ENCODE data around the gene MUS81.
"Not testable (repeated sequence)": the region's sequence is repeated elsewhere in the genome, so short reads cannot be mapped to it uniquely, and the experiment has no call there.

Gene MUS81

GRCh38 chr11:65860278-65861164 is at the start of gene MUS81:
Gene MUS81, plus strand, starts transcription at chr11:65860433. Its CDS starts 321 bp downstream, at chr11:65860754.
- FAIRE-seq = no peak

GRCh38 chr11:65811764-65812475 is 48.3 kb upstream of the MUS81 start:
- FAIRE-seq = no peak

- FAIRE-seq = no peak
Observed at GRCh38 chr11:65814131-65814985, 45.9 kb upstream of the MUS81 start.

GRCh38 chr11:65814986-65815565 is 45.2 kb upstream of the MUS81 start:
- no peak for FAIRE-seq

GRCh38 chr11:65816696-65817095 is 43.5 kb upstream of the MUS81 start:
- FAIRE-seq = no peak

- FAIRE-seq = no peak
Observed at GRCh38 chr11:65817312-65817834, 42.9 kb upstream of the MUS81 start.

GRCh38 chr11:65817835-65818680 is 42.2 kb upstream of the MUS81 start:
- FAIRE-seq = no peak

- no peak for FAIRE-seq
Observed at GRCh38 chr11:65821107-65821506, 39.1 kb upstream of the MUS81 start.

GRCh38 chr11:65822776-65823528 is 37.3 kb upstream of the MUS81 start:
- FAIRE-seq = no peak

GRCh38 chr11:65826984-65827735 is 33.1 kb upstream of the MUS81 start:
- no peak for FAIRE-seq

GRCh38 chr11:65829459-65829858 is 30.8 kb upstream of the MUS81 start:
- FAIRE-seq = no peak

GRCh38 chr11:65832231-65832630 is 28.0 kb upstream of the MUS81 start:
- not testable (repeated sequence) for FAIRE-seq

GRCh38 chr11:65833297-65834030 is 26.8 kb upstream of the MUS81 start, which contains the start of gene SNX32:
Gene SNX32, plus strand, starts transcription at chr11:65833963. Its CDS starts 103 bp downstream, at chr11:65834066.
- no peak for FAIRE-seq

GRCh38 chr11:65834202-65834601 is 26.0 kb upstream of the MUS81 start:
- FAIRE-seq = no peak

- no peak for FAIRE-seq
Observed at GRCh38 chr11:65842144-65842543, 18.1 kb upstream of the MUS81 start.

GRCh38 chr11:65843811-65844210 is 16.4 kb upstream of the MUS81 start:
- no peak for FAIRE-seq

GRCh38 chr11:65844231-65844872 is 15.9 kb upstream of the MUS81 start:
- no peak for FAIRE-seq

GRCh38 chr11:65847746-65848145 is 12.5 kb upstream of the MUS81 start:
- FAIRE-seq = no peak
